ENCODE results near the gene SWT1. TPM values are rescaled to one million over a fixed set of nuclear protein-coding genes. Genes with fewer than 3 reads are reported as not detected.

Gene SWT1
- 5.4 and 5.9 TPM in 2 replicates for total RNA-seq

GRCh38 chr1:185156854-185157598, at the start of gene SWT1, which contains the start of gene TRMT1L:
Gene SWT1 (plus strand): TSS chr1:185157167. CDS start chr1:185160842, 3,675 bp downstream.
Gene TRMT1L (minus strand): TSS chr1:185156953. CDS start chr1:185156712, 241 bp downstream.

GRCh38 chr1:185317034-185317885, 160.3 kb downstream of the SWT1 start, which contains the start of gene IVNS1ABP:
Gene IVNS1ABP (minus strand): TSS chr1:185317243. CDS start chr1:185309493, 7,750 bp downstream.

Other genes starting within 250 kb of the SWT1 start
- gene NIBAN1, start 182.7 kb upstream of the SWT1 start, total RNA-seq, result 59.1 and 69.3 TPM in 2 replicates
- 33.3 and 61.3 TPM in 2 replicates for gene RNF2, start 111.6 kb upstream of the SWT1 start, total RNA-seq
- gene TRMT1L, start 214 bp upstream of the SWT1 start, total RNA-seq, result 32.5 and 35.9 TPM in 2 replicates
- gene IVNS1ABP, start 160.1 kb downstream of the SWT1 start, total RNA-seq, result 97.5 and 122 TPM in 2 replicates